IMR-90 (cell line): ENCODE measurements around the gene LRRC52. TPM values are rescaled to one million over a fixed set of nuclear protein-coding genes. Genes with fewer than 3 reads are reported as not detected.

Source experiments
- ATAC-seq: fragments of 200-7000 bp; cut with Tn5 transposase; 2 replicates; pipeline ENCODE4 v1.9.1; 2020; ENCODE audit warnings: low read depth, mild to moderate bottlenecking, moderate library complexity
- BruUV-seq: library from RNA; stranded (reverse); fragments of 400-500 nt; replicated peaks from 2 replicates; lab custom pipeline; 2021; lab: Mats Ljungman, UMichigan
- CTCF ChIA-PET: fragments of 300-600 bp; formaldehyde crosslinking; extraction: SDS; loops from one replicate; lab custom pipeline; 2021; ENCODE audit warnings: antibody characterized with exemption; lab: Yijun Ruan, JAX
- POLR2A ChIA-PET: fragments of 300-600 bp; sonication (Branson Sonifier 250); formaldehyde crosslinking; loops from one replicate; lab custom pipeline; 2022; ENCODE audit warnings: antibody characterized with exemption; ENCODE audit not compliant: unreplicated experiment; lab: Charles Lee
- DNase-seq: peaks from one replicate; pipeline ENCODE4 v3.0.0; 2013
- H2AFZ ChIP-seq: replicated peaks from 2 replicates; pipeline ENCODE3; 2013; ENCODE audit warnings: low read length, mild to moderate bottlenecking; ENCODE audit not compliant: poor library complexity
- H2AK5ac ChIP-seq: 2 replicates; pipeline ENCODE4 v1.6.1; 2013; ENCODE audit warnings: low read depth, low read length, inconsistent platforms
- H2AK9ac ChIP-seq: replicated peaks from 2 replicates; pipeline ENCODE3; 2013; ENCODE audit warnings: mild to moderate bottlenecking, low read depth, low read length, moderate library complexity; ENCODE audit not compliant: poor library complexity
- H2BK120ac ChIP-seq: 2 replicates; pipeline ENCODE4 v1.6.1; 2013; ENCODE audit warnings: low read depth, low read length, inconsistent platforms
- H2BK15ac ChIP-seq: 3 replicates; pipeline ENCODE4 v1.6.1; 2013; ENCODE audit warnings: low read depth, low read length, inconsistent platforms
- H2BK20ac ChIP-seq: 2 replicates; pipeline ENCODE4 v1.6.1; 2013; ENCODE audit warnings: low read depth, mild to moderate bottlenecking, inconsistent platforms, low read length, moderate library complexity
- H2BK5ac ChIP-seq: 2 replicates; pipeline ENCODE4 v1.6.1; 2013; ENCODE audit warnings: mild to moderate bottlenecking, low read depth, low read length, inconsistent platforms; ENCODE audit not compliant: poor library complexity, severe bottlenecking
- H3K14ac ChIP-seq: replicated peaks from 2 replicates; pipeline ENCODE4 v1.6.1; 2013; ENCODE audit warnings: low read depth, low read length, inconsistent platforms
- H3K18ac ChIP-seq: 2 replicates; pipeline ENCODE4 v1.6.1; 2013; ENCODE audit warnings: low read depth, low read length, control low read depth
- H3K23ac ChIP-seq: 2 replicates; pipeline ENCODE4 v1.6.1; 2013; ENCODE audit warnings: low read depth, low read length, inconsistent platforms
- H3K27ac ChIP-seq: 2 replicates; pipeline ENCODE4 v1.5.1; 2013; ENCODE audit warnings: mild to moderate bottlenecking, control low read depth, low read length; ENCODE audit not compliant: insufficient read depth
- H3K27me3 ChIP-seq: 2 replicates; pipeline ENCODE4 v1.6.1; 2013; ENCODE audit warnings: low read length; ENCODE audit not compliant: control insufficient read depth, insufficient read depth
- H3K36me3 ChIP-seq: 2 replicates; pipeline ENCODE4 v1.6.1; 2013; ENCODE audit warnings: low read length, mixed read lengths; ENCODE audit not compliant: control insufficient read depth, insufficient read depth
- H3K4ac ChIP-seq: 2 replicates; pipeline ENCODE4 v1.6.1; 2013; ENCODE audit warnings: low read depth, low read length, inconsistent platforms
- H3K4me1 ChIP-seq: 2 replicates; pipeline ENCODE4 v1.6.1; 2013; ENCODE audit warnings: low read length, mixed read lengths; ENCODE audit not compliant: control insufficient read depth, insufficient read depth
- H3K4me2 ChIP-seq: 2 replicates; pipeline ENCODE4 v1.6.1; 2013; ENCODE audit warnings: low read depth, mild to moderate bottlenecking, control low read depth, low read length, moderate library complexity
- H3K4me3 ChIP-seq: 2 replicates; pipeline ENCODE4 v1.5.1; 2013; ENCODE audit warnings: low read depth, mild to moderate bottlenecking, control low read depth, low read length, moderate library complexity; ENCODE audit not compliant: insufficient read depth
- H3K56ac ChIP-seq: 2 replicates; pipeline ENCODE4 v1.6.1; 2013; ENCODE audit warnings: low read length, inconsistent platforms; ENCODE audit not compliant: insufficient read depth; ENCODE audit errors: extremely low read depth
- H3K79me1 ChIP-seq, 2 experiments: 2 replicates each; pipeline ENCODE4 v1.6.1; 2013; ENCODE audit warnings: low read length in 2 of 2, inconsistent platforms in 1 of 2, low read depth in 1 of 2
- H3K9ac ChIP-seq: 2 replicates; pipeline ENCODE4 v1.6.1; 2013; ENCODE audit warnings: low read depth, low read length, control low read depth
- H3K9me1 ChIP-seq: 2 replicates; pipeline ENCODE4 v1.6.1; 2013; ENCODE audit warnings: low read length, inconsistent platforms; ENCODE audit not compliant: insufficient read depth
- H3K9me3 ChIP-seq: 2 replicates; pipeline ENCODE4 v1.6.1; 2013; ENCODE audit warnings: low read length; ENCODE audit not compliant: control insufficient read depth, insufficient read depth
- H4K20me1 ChIP-seq: 2 replicates; pipeline ENCODE4 v1.6.1; 2013; ENCODE audit warnings: low read length, inconsistent platforms; ENCODE audit not compliant: insufficient read depth
- H4K5ac ChIP-seq: 2 replicates; pipeline ENCODE4 v1.6.1; 2013; ENCODE audit warnings: mild to moderate bottlenecking, low read depth, low read length, control low read depth
- H4K8ac ChIP-seq, 2 experiments: 2 replicates each; pipeline ENCODE4 v1.6.1; 2013; ENCODE audit warnings: low read depth in 2 of 2, low read length in 2 of 2, control low read depth in 1 of 2, inconsistent platforms in 1 of 2
- H4K91ac ChIP-seq: 2 replicates; pipeline ENCODE4 v1.6.1; 2013; ENCODE audit warnings: low read depth, low read length, inconsistent platforms; ENCODE audit not compliant: insufficient read depth
- BHLHE40 ChIP-seq: fragments of 150-350 bp; IDR thresholded peaks from 2 replicates; pipeline ENCODE4 v1.6.1; 2016; ENCODE audit warnings: mild to moderate bottlenecking, low read depth, low read length
- CEBPB ChIP-seq: IDR thresholded peaks from 2 replicates; pipeline ENCODE4 v1.6.1; 2012; ENCODE audit warnings: low read depth, low read length, improper control_type of control experiment
- CTCF ChIP-seq: conservative IDR thresholded peaks from 2 replicates; pipeline ENCODE4 v1.5.1; 2012; ENCODE audit warnings: mild to moderate bottlenecking, low read depth, low read length, improper control_type of control experiment
- MAZ ChIP-seq: IDR thresholded peaks from 2 replicates; pipeline ENCODE4 v1.6.1; 2012; ENCODE audit warnings: low read depth, mild to moderate bottlenecking, low read length, improper control_type of control experiment, moderate library complexity, borderline replicate concordance
- RAD21 ChIP-seq: IDR thresholded peaks from 2 replicates; pipeline ENCODE4 v1.6.1; 2012; ENCODE audit warnings: low read length, improper control_type of control experiment
- RFX5 ChIP-seq: IDR thresholded peaks from 2 replicates; pipeline ENCODE4 v1.8.0; 2012; ENCODE audit warnings: low read depth, mild to moderate bottlenecking, low read length, moderate library complexity
- WGBS, 2 experiments: methylation state at CpG; one replicate each; pipeline versions ENCODE4 v1.1.5 to v1.1.7; 2013; ENCODE audit warnings: missing lambda C conversion rate in 2 of 2; ENCODE audit not compliant: insufficient read length in 1 of 2; ENCODE audit errors: extremely low coverage in 2 of 2; 5-methylcytosine and 5-hydroxymethylcytosine counted together
- dilution Hi-C: fragments of 300-500 bp; cut with HindIII; formaldehyde crosslinking; loops from one replicate; pipeline ENCODE4 v1.14.3; 2018; ENCODE audit warnings: low sequenced_read_pairs; ENCODE audit not compliant: unreplicated experiment
- in situ Hi-C: fragments of 300-500 bp; cut with MboI; formaldehyde crosslinking; loops from 3 replicates; pipeline ENCODE4 v1.14.3; 2019; ENCODE audit warnings: low sequenced_read_pairs, inconsistent platforms, mixed read lengths
- intact Hi-C: fragments of 100-400 bp; cut with micrococcal nuclease; formaldehyde crosslinking; loops from 2 replicates; pipeline ENCODE4 v1.10.0; 2022
- polyA plus RNA-seq, 3 experiments: library from polyadenylated mRNA; depleted of rRNA; stranded (reverse); fragments of >200 nt; gene quantifications; 2 replicates each; pipeline ENCODE4 v1.2.3, GENCODE V29; 2012; ENCODE audit warnings: low replicate concordance in 1 of 3
- total RNA-seq: library from RNA; depleted of rRNA; stranded (reverse); fragments of >200 nt; gene quantifications from 2 replicates; pipeline ENCODE4 v1.2.3, GENCODE V29; 2012

Gene LRRC52
- total and polyA plus RNA-seq, 2 of the 4 experiments (the other 2 are of a cell fraction) = not detected

- no peak overlapping the region for H3K4me3 ChIP-seq
Measured at GRCh38 chr1:165563551-165563950, 19.8 kb downstream of the LRRC52 start.

More at GRCh38 chr1:165563551-165563950, 19.8 kb downstream of the LRRC52 start:
- no TSS peak for BruUV-seq
- Histone ChIP-seq H3K4me2 (no peak overlapping the region), H4K5ac (no peak overlapping the region), H2BK5ac (no peak overlapping the region), H3K79me1 (no peaks in the 10 kb centered on the region), H4K91ac (no peak overlapping the region), H3K18ac (no peak overlapping the region), H2BK120ac (no peak overlapping the region), H3K56ac (no peak overlapping the region), H2AFZ (no peak overlapping the region), H3K9me1 (no peaks in the 10 kb centered on the region), H3K27ac (no peak overlapping the region), H3K9me3 (no peaks in the 10 kb centered on the region), H2BK20ac (no peak overlapping the region), H3K23ac (no peak overlapping the region), H2BK15ac (no peak overlapping the region), H3K36me3 (no peaks in the 10 kb centered on the region), H2AK5ac (no peak overlapping the region), H2AK9ac (no peak overlapping the region), H3K4me1 (no peaks in the 10 kb centered on the region), H3K14ac (no peak overlapping the region), H4K8ac (no peak overlapping the region), H4K20me1 (no peaks in the 10 kb centered on the region), H3K27me3 (peaks cover 3% of the 10 kb centered on the region), H3K4ac (no peak overlapping the region), H3K9ac (no peak overlapping the region)
- no peak for ATAC-seq
- DNase-seq = no peak
- in situ Hi-C loops (no loop called here), dilution Hi-C loops (no loop called here), intact Hi-C loops (no loop called here)
- POLR2A ChIA-PET = no interaction called here
- no peak for TF ChIP-seq MAZ
- TF ChIP-seq BHLHE40 = no peak
- no peak for TF ChIP-seq CEBPB
- no peak for TF ChIP-seq RFX5
- TF ChIP-seq RAD21 = no peak
- TF ChIP-seq CTCF = no peak
- WGBS, 2 experiments = 66% methylated on average over 9 of the region's 15 CpGs; no CpG with 5 or more reads in 1 of the 2 experiments
- CTCF ChIA-PET = no interaction called here
